HepG2 (cell line): ENCODE results near the gene SERPINF2. TPM values are rescaled to one million over a fixed set of nuclear protein-coding genes. Genes with fewer than 3 reads are reported as not detected.

ENCODE experiments used
- AGO1 ChIP-seq: fragments of 200-400 bp; formaldehyde crosslinking; IDR thresholded peaks from 2 replicates; pipeline ENCODE4 v1.6.1; 2017; ENCODE audit warnings: mild to moderate bottlenecking, low read depth, low read length, moderate library complexity; ENCODE audit not compliant: poor library complexity, severe bottlenecking
- AKAP8 ChIP-seq: sonication (generic); formaldehyde crosslinking; IDR thresholded peaks from 2 replicates; pipeline ENCODE4 v1.5.1; 2020; ENCODE audit warnings: mild to moderate bottlenecking, missing genetic modification reagents
- CC2D1A ChIP-seq: sonication (generic); formaldehyde crosslinking; IDR thresholded peaks from 2 replicates; pipeline ENCODE4 v1.8.1; 2023; ENCODE audit warnings: mild to moderate bottlenecking, missing genetic modification reagents
- FOXK1 ChIP-seq: sonication (generic); formaldehyde crosslinking; IDR thresholded peaks from 2 replicates; pipeline ENCODE4 v1.4.0; 2020; ENCODE audit warnings: low read depth, missing genetic modification reagents, borderline replicate concordance
- GATAD1 ChIP-seq: IDR thresholded peaks from 2 replicates; pipeline ENCODE4 v1.6.1; 2016; ENCODE audit warnings: missing genetic modification reagents, missing compliant biosample characterization
- GTF3A ChIP-seq: sonication (generic); formaldehyde crosslinking; conservative IDR thresholded peaks from 2 replicates; pipeline ENCODE4 v1.4.0; 2020; ENCODE audit warnings: mild to moderate bottlenecking, missing genetic modification reagents
- HMGA1 ChIP-seq: sonication (generic); formaldehyde crosslinking; conservative IDR thresholded peaks from 2 replicates; pipeline ENCODE4 v1.4.0; 2020; ENCODE audit warnings: missing genetic modification reagents
- KAT8 ChIP-seq: IDR thresholded peaks from 2 replicates; pipeline ENCODE4 v1.6.1; 2016; ENCODE audit warnings: missing genetic modification reagents, missing compliant biosample characterization
- LCORL ChIP-seq, 2 experiments: fragments of 450-650 bp in 1 of 2; sonication (generic) in 1 of 2; formaldehyde crosslinking in 1 of 2; IDR thresholded peaks; 2 replicates each; pipeline versions ENCODE4 v1.5.0 to v1.6.1; 2017 to 2020; ENCODE audit warnings: antibody characterized with exemption in 1 of 2, missing genetic modification reagents in 1 of 2
- MED1 ChIP-seq: sonication (generic); formaldehyde crosslinking; IDR thresholded peaks from 2 replicates; pipeline ENCODE4 v1.4.0; 2020; ENCODE audit warnings: missing genetic modification reagents
- MTERF4 ChIP-seq: sonication (generic); formaldehyde crosslinking; IDR thresholded peaks from 2 replicates; pipeline ENCODE4 v1.8.0; 2023; ENCODE audit warnings: mild to moderate bottlenecking, missing genetic modification reagents
- MXI1 ChIP-seq: IDR thresholded peaks from 3 replicates; pipeline ENCODE4 v1.6.1; 2012; ENCODE audit warnings: low read depth, low read length, inconsistent platforms, borderline replicate concordance
- NCOA2 ChIP-seq: sonication (generic); formaldehyde crosslinking; IDR thresholded peaks from 2 replicates; pipeline ENCODE4 v1.8.0; 2022; ENCODE audit warnings: inconsistent platforms
- NFATC3 ChIP-seq: sonication (generic); formaldehyde crosslinking; IDR thresholded peaks from 2 replicates; pipeline ENCODE4 v1.5.1; 2020; ENCODE audit warnings: mild to moderate bottlenecking, missing genetic modification reagents
- NR1H2 ChIP-seq: sonication (generic); formaldehyde crosslinking; IDR thresholded peaks from 2 replicates; pipeline ENCODE4 v1.8.1; 2022; ENCODE audit warnings: low read depth, missing genetic modification reagents, borderline replicate concordance
- PHF5A ChIP-seq: IDR thresholded peaks from one replicate; pipeline ENCODE4 v1.6.1; 2018; ENCODE audit warnings: low read depth, missing genetic modification reagents; ENCODE audit not compliant: unreplicated experiment
- RBAK ChIP-seq: sonication (generic); formaldehyde crosslinking; IDR thresholded peaks from 2 replicates; pipeline ENCODE4 v1.5.1; 2020; ENCODE audit warnings: mild to moderate bottlenecking, missing genetic modification reagents
- RBM39 ChIP-seq: fragments of 200-400 bp; formaldehyde crosslinking; IDR thresholded peaks from one replicate; pipeline ENCODE4 v1.6.1; 2018; ENCODE audit warnings: antibody characterized with exemption, mild to moderate bottlenecking, low read depth, low read length; ENCODE audit not compliant: poor library complexity, severe bottlenecking
- SMC3 ChIP-seq: IDR thresholded peaks from 2 replicates; pipeline ENCODE4 v1.6.1; 2011; ENCODE audit warnings: low read length, improper control_type of control experiment
- ZBTB34 ChIP-seq: sonication (generic); formaldehyde crosslinking; IDR thresholded peaks from 2 replicates; pipeline ENCODE4 v1.8.0; 2022; ENCODE audit warnings: mild to moderate bottlenecking, missing genetic modification reagents
- ZHX1 ChIP-seq: sonication (generic); formaldehyde crosslinking; IDR thresholded peaks from 2 replicates; pipeline ENCODE4 v1.8.1; 2022; ENCODE audit warnings: low read depth, mild to moderate bottlenecking, missing genetic modification reagents
- ZNF274 ChIP-seq: sonication (generic); formaldehyde crosslinking; IDR thresholded peaks from 2 replicates; pipeline ENCODE4 v1.5.1; 2020; ENCODE audit warnings: mild to moderate bottlenecking, missing genetic modification reagents
- ZNF761 ChIP-seq: sonication (generic); formaldehyde crosslinking; conservative IDR thresholded peaks from 2 replicates; pipeline ENCODE4 v1.4.0; 2020; ENCODE audit warnings: mild to moderate bottlenecking, missing genetic modification reagents
- ZNF839 ChIP-seq: sonication (generic); formaldehyde crosslinking; IDR thresholded peaks from 2 replicates; pipeline ENCODE4 v1.4.0; 2020; ENCODE audit warnings: missing genetic modification reagents, mild to moderate bottlenecking, borderline replicate concordance
- ZSCAN29 ChIP-seq: sonication (generic); formaldehyde crosslinking; conservative IDR thresholded peaks from 2 replicates; pipeline ENCODE4 v1.4.0; 2020; ENCODE audit warnings: mild to moderate bottlenecking, missing genetic modification reagents
- polyA plus RNA-seq, 8 experiments: library from polyadenylated mRNA; depleted of rRNA in 3 of 8; stranded (reverse) in 7 of 8; unstranded in 1 of 8; fragments of >200 nt; fragmentation: Illumina TruSeq in 4 of 8; extraction: Trizol in 4 of 8; gene quantifications; 2 replicates each; pipeline versions ENCODE4 v1.2.1 to v1.2.3, GENCODE V29; 2011 to 2016; ENCODE audit warnings: low read depth in 4 of 8, missing spikeins in 1 of 8, mixed read lengths in 1 of 8; ENCODE audit not compliant: insufficient read depth in 1 of 8
- total RNA-seq, 5 experiments: library from RNA; depleted of rRNA; stranded (reverse); fragments of >200 nt; fragmentation: Illumina TruSeq; extraction: Trizol; gene quantifications; 2 replicates each; pipeline ENCODE4 v1.2.3, GENCODE V29; 2016; ENCODE audit warnings: low read depth in 1 of 5

SERPINF2 gene
- total and polyA plus RNA-seq, 2 of the 13 experiments (the other 11 are each of a cell fraction or from before 2014, with no cell fraction given): 309 to 548 TPM

- TF ChIP-seq MTERF4 (0 out of 2 replicates have a peak, but pooled peaks have one; percentile 33), ZBTB34 (CRISPR knock-in tag) (0 out of 2 replicates have a peak, but pooled peaks have one; percentile 37), MXI1 (0 out of 3 replicates have a peak, but pooled peaks have one; percentile 39), NCOA2 (CRISPR knock-in tag) (peak; percentile 53), PHF5A (CRISPR knock-in tag) (peak; percentile 9), NR1H2 (CRISPR knock-in tag) (no peak), ZHX1 (CRISPR knock-in tag) (no peak), ZNF274 (CRISPR knock-in tag) (peak; percentile 45), RBAK (CRISPR knock-in tag) (no peak), AKAP8 (CRISPR knock-in tag) (0 out of 2 replicates have a peak, but pooled peaks have one; percentile 3), SMC3 (no peak), HMGA1 (CRISPR knock-in tag) (no peak), CC2D1A (CRISPR knock-in tag) (no peak), LCORL (IDR thresholded peaks at IDR 0.05) (no peak), LCORL (CRISPR knock-in tag; IDR thresholded peaks at IDR 0.05) (no peak), AGO1 (peak; percentile 49), MED1 (CRISPR knock-in tag) (peak; percentile 32; the same call in 1 of the 2 replicates), NFATC3 (CRISPR knock-in tag) (no peak), RBM39 (peak; percentile 89), GTF3A (0 out of 2 replicates have a peak, but pooled peaks have one; percentile 36), ZNF761 (CRISPR knock-in tag) (0 out of 2 replicates have a peak, but pooled peaks have one; percentile 32), ZNF839 (no peak), FOXK1 (CRISPR knock-in tag) (0 out of 2 replicates have a peak, but pooled peaks have one; percentile 4), ZSCAN29 (no peak), GATAD1 (CRISPR knock-in tag) (peak; percentile 51; the same call in 1 of the 2 replicates), KAT8 (CRISPR knock-in tag) (peak; percentile 53; the same call in 1 of the 2 replicates)
These were observed 27.5 kb upstream of the SERPINF2 start (continued) for GRCh38 chr17:1714980-1715802.
